ENCODE measurements around the gene CTIF. TPM values are rescaled to one million over a fixed set of nuclear protein-coding genes. Genes with fewer than 3 reads are reported as not detected.

The CTIF gene
- polyA plus RNA-seq, 3 donors: 13.9 to 17.0 (median 15.3) TPM

GRCh38 chr18:48837676-48838075 lies 298.8 kb downstream of the CTIF start:
- no peak for DNase-seq (ENCODE audit: low read depth in 3 of 3, low spot score in 2 of 3)

- DNase-seq (ENCODE audit: low read depth in 3 of 3, low spot score in 2 of 3): no peak
Measured at GRCh38 chr18:48838166-48838775, 299.4 kb downstream of the CTIF start.

GRCh38 chr18:48838921-48839818 lies 300.3 kb downstream of the CTIF start:
- DNase-seq (ENCODE audit: low read depth in 3 of 3, low spot score in 2 of 3): no peak

- DNase-seq (ENCODE audit: low read depth in 3 of 3, low spot score in 2 of 3): no peak
Measured at GRCh38 chr18:48839819-48840490, 301.1 kb downstream of the CTIF start.

- DNase-seq (ENCODE audit: low read depth in 3 of 3, low spot score in 2 of 3): no peak
Measured at GRCh38 chr18:48840491-48840877, 301.7 kb downstream of the CTIF start.

GRCh38 chr18:48841381-48842258 lies 302.8 kb downstream of the CTIF start:
- no peak for DNase-seq (ENCODE audit: low read depth in 3 of 3, low spot score in 2 of 3)

- peak; percentile 71 to 77 (median 76) for DNase-seq (ENCODE audit: low read depth in 3 of 3, low spot score in 2 of 3)
Measured at GRCh38 chr18:48842259-48843061, 303.6 kb downstream of the CTIF start.

- DNase-seq (ENCODE audit: low read depth in 3 of 3, low spot score in 2 of 3): no peak
Measured at GRCh38 chr18:48843162-48843561, 304.3 kb downstream of the CTIF start.

- DNase-seq (ENCODE audit: low read depth in 3 of 3, low spot score in 2 of 3): no peak
Measured at GRCh38 chr18:48843596-48843995, 304.8 kb downstream of the CTIF start.

GRCh38 chr18:48844271-48844670 lies 305.4 kb downstream of the CTIF start:
- DNase-seq (ENCODE audit: low read depth in 3 of 3, low spot score in 2 of 3): no peak

- no peak for DNase-seq (ENCODE audit: low read depth in 3 of 3, low spot score in 2 of 3)
Measured at GRCh38 chr18:48845174-48845573, 306.3 kb downstream of the CTIF start.

GRCh38 chr18:48846423-48846932 lies 307.6 kb downstream of the CTIF start:
- DNase-seq (ENCODE audit: low read depth in 3 of 3, low spot score in 2 of 3): no peak

- no peak for DNase-seq (ENCODE audit: low read depth in 3 of 3, low spot score in 2 of 3)
Measured at GRCh38 chr18:48847807-48848486, 309.1 kb downstream of the CTIF start.

GRCh38 chr18:48848641-48849143 lies 309.9 kb downstream of the CTIF start:
- no peak for DNase-seq (ENCODE audit: low read depth in 3 of 3, low spot score in 2 of 3)

- DNase-seq (ENCODE audit: low read depth in 3 of 3, low spot score in 2 of 3): peak in 1 of 3 donors; percentile 71
Measured at GRCh38 chr18:48850822-48851598, 312.2 kb downstream of the CTIF start.

GRCh38 chr18:48851599-48851960 lies 312.7 kb downstream of the CTIF start:
- no peak for DNase-seq (ENCODE audit: low read depth in 3 of 3, low spot score in 2 of 3)

GRCh38 chr18:48852292-48852691 lies 313.5 kb downstream of the CTIF start:
- DNase-seq (ENCODE audit: low read depth in 3 of 3, low spot score in 2 of 3): no peak

- DNase-seq (ENCODE audit: low read depth in 3 of 3, low spot score in 2 of 3): no peak
Measured at GRCh38 chr18:48852794-48853193, 314.0 kb downstream of the CTIF start.
